Sigmoid colon (tissue), 7 donors: ENCODE measurements around the gene RGR. TPM values are rescaled to one million over a fixed set of nuclear protein-coding genes. Genes with fewer than 3 reads are reported as not detected.

Source experiments
- DNase-seq: peaks from one replicate; pipeline ENCODE4 v3.0.0-alpha.2; 2019
- H3K27ac ChIP-seq, 4 donors: fragments of 200-600 bp; sonication (generic); one replicate each; pipeline ENCODE4 v1.5.1; 2016 to 2019; ENCODE audit warnings: mild to moderate bottlenecking in 1 of 4
- H3K27me3 ChIP-seq, 3 donors: fragments of 200-600 bp; sonication (generic); one replicate each; pipeline ENCODE4 v1.5.1; 2019; ENCODE audit warnings: mild to moderate bottlenecking in 1 of 3
- H3K36me3 ChIP-seq, 4 donors: fragments of 200-600 bp; sonication (generic); one replicate each; pipeline ENCODE4 v1.5.1; 2016 to 2019
- H3K4me1 ChIP-seq, 4 donors: fragments of 200-600 bp; sonication (generic); one replicate each; pipeline ENCODE4 v1.5.1; 2017 to 2019
- H3K4me3 ChIP-seq, 4 donors: fragments of 200-600 bp; sonication (generic); one replicate each; pipeline ENCODE4 v1.5.1; 2017 to 2019; ENCODE audit warnings: mild to moderate bottlenecking in 2 of 4, moderate library complexity in 1 of 4
- H3K9me3 ChIP-seq, 4 donors: fragments of 200-600 bp in 3 of 4; sonication (generic) in 3 of 4; one replicate each; pipeline versions ENCODE4 v1.5.1 to v1.6.1; 2013 to 2019
- EP300 ChIP-seq, 4 donors: sonication (generic); formaldehyde crosslinking; IDR thresholded peaks; one replicate each; pipeline ENCODE4 v1.6.1; 2017; ENCODE audit warnings: antibody characterized with exemption in 4 of 4
- POLR2A ChIP-seq, 2 donors: fragments of 450-650 bp; IDR thresholded peaks; one replicate each; pipeline ENCODE4 v1.6.1; 2016; ENCODE audit warnings: antibody characterized with exemption in 2 of 2, mild to moderate bottlenecking in 2 of 2, moderate library complexity in 2 of 2
- POLR2AphosphoS5 ChIP-seq, 4 donors: sonication (generic); formaldehyde crosslinking; IDR thresholded peaks; one replicate each; pipeline ENCODE4 v1.6.1; 2017; ENCODE audit warnings: antibody characterized with exemption in 4 of 4
- WGBS, 2 donors: extraction: QIAGEN DNeasy Blood & Tissue Kit; methylation state at CpG; one replicate each; pipeline ENCODE4 v1.1.7; 2013; 5-methylcytosine and 5-hydroxymethylcytosine counted together
- intact Hi-C: fragments of 100-400 bp; cut with DNase I; formaldehyde crosslinking; loops from one replicate; pipeline ENCODE4 v1.15.1; 2023
- polyA plus RNA-seq, 3 donors: library from polyadenylated mRNA; stranded (reverse); fragments of 200-250 nt; gene quantifications; one replicate each; pipeline ENCODE4 v1.2.3, GENCODE V29; 2013
- total RNA-seq, 4 donors: library from RNA; depleted of rRNA; stranded (reverse); fragments of >200 nt; gene quantifications; one replicate each; pipeline ENCODE4 v1.1.0, GENCODE V29; 2016
- TF ChIP-seq, protein P1 (sequence below), 4 experiments: fragments of 450-650 bp in 3 of 4; fragments of 200-600 bp in 1 of 4; IDR thresholded peaks; one replicate each; pipeline ENCODE4 v1.5.1; 2016 to 2019; ENCODE audit warnings: antibody characterized with exemption in 4 of 4, mild to moderate bottlenecking in 3 of 4, moderate library complexity in 2 of 4
- donor health status: healthy with polysubstance abuse.
- donor health status: Bipolar disorder and iron deficiency.
- donor health status: healthy.

Gene RGR
- total and polyA plus RNA-seq, 7 donors = 0.82 to 3.6 (median 1.4) TPM; not detected in 4

DNA sequence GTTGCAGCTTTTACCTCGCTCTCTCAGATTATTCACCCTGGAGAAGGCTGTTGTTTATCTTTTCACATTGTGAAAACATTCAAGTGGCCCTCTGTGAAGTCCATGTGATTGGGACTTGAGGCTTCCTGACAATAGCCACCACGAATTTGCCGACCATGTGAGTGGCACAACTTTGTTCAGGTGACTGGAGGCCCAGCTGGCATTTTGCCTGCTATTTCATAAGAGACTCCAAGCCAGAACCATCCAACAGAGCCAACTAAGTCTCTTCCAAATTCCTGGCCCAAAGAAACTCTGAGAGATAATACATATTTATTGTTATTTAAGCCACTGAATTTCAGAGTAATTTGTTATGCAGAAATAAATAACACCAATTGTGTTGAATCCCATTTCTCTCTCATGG, 45.4 kb downstream of the RGR start:
- TF ChIP-seq, protein P1, sequence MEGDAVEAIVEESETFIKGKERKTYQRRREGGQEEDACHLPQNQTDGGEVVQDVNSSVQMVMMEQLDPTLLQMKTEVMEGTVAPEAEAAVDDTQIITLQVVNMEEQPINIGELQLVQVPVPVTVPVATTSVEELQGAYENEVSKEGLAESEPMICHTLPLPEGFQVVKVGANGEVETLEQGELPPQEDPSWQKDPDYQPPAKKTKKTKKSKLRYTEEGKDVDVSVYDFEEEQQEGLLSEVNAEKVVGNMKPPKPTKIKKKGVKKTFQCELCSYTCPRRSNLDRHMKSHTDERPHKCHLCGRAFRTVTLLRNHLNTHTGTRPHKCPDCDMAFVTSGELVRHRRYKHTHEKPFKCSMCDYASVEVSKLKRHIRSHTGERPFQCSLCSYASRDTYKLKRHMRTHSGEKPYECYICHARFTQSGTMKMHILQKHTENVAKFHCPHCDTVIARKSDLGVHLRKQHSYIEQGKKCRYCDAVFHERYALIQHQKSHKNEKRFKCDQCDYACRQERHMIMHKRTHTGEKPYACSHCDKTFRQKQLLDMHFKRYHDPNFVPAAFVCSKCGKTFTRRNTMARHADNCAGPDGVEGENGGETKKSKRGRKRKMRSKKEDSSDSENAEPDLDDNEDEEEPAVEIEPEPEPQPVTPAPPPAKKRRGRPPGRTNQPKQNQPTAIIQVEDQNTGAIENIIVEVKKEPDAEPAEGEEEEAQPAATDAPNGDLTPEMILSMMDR (IDR thresholded peaks at IDR 0.05) = no peak
- TF ChIP-seq POLR2AphosphoS5 (IDR thresholded peaks at IDR 0.05) (no peak), EP300 (IDR thresholded peaks at IDR 0.05) (no peak), POLR2A (IDR thresholded peaks at IDR 0.05) (no peak)
- no peak for DNase-seq
- Histone ChIP-seq H3K27me3 (no peaks in the 10 kb centered on the region), H3K27ac (no peak overlapping the region), H3K36me3 (no peaks in the 10 kb centered on the region), H3K4me1 (no peaks in the 10 kb centered on the region), H3K4me3 (no peak overlapping the region), H3K9me3 (no peaks in the 10 kb centered on the region)
- intact Hi-C loops = no loop called here
- WGBS, 2 donors = 73 to 80% methylated on average over 3 of the region's 3 CpGs

DNA sequence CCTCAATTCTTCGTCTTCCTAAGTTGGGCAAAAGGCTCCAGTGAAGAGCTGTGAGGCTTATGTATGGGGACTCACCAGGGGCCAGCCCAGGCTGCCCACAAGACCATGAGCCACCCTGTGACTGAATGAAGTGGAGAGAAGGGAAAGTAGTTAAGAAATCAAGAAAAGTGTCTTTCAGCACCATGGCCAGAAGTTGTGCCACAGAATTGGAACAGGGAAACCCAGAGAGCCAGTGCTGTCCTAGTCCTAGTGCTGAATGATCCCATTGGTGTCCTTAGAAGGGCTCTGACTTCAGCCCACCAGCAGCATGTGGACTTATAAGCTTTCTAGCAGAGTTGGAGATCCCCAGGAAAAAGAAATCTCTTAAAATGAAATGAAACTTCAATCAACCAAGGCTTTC, 46.5 kb downstream of the RGR start:
- TF ChIP-seq, protein P1 (IDR thresholded peaks at IDR 0.05) = no peak
- TF ChIP-seq POLR2AphosphoS5 (IDR thresholded peaks at IDR 0.05) (no peak), POLR2A (IDR thresholded peaks at IDR 0.05) (no peak), EP300 (IDR thresholded peaks at IDR 0.05) (no peak)
- Histone ChIP-seq H3K4me3 (no peak overlapping the region), H3K27ac (no peak overlapping the region), H3K36me3 (no peaks in the 10 kb centered on the region), H3K9me3 (no peaks in the 10 kb centered on the region), H3K27me3 (no peaks in the 10 kb centered on the region), H3K4me1 (no peaks in the 10 kb centered on the region)
- WGBS, 2 donors = 28 to 40% methylated on average over 1 of the region's 1 CpG
- DNase-seq = no peak
- intact Hi-C loops = no loop called here

DNA sequence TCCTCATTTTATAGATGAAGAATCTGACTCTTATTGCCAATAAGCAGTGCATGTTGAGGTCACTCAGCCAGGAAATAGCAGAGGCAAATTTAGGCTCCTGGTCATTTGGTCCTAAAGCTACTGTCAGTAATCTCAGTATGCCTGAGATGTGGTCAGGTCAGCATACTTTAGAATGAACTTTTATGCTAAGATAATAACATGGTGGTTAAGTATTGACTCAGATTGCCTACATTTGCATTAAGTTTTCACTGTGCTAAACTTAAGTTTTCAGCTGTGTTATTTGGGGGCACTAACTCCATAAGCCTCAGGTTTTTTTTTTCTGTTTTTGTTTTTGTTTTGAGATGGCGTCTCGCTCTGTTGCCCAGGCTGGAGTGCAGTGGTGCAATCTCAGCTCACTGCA, 47.6 kb downstream of the RGR start:
- DNase-seq = no peak
- H3K27ac ChIP-seq = no peak overlapping the region
- no peaks in the 10 kb centered on the region for H3K9me3 ChIP-seq
- H3K4me1 ChIP-seq = no peaks in the 10 kb centered on the region
- no peak overlapping the region for H3K4me3 ChIP-seq
- 94 to 99% methylated on average over 2 of the region's 2 CpGs for WGBS, 2 donors
- no peaks in the 10 kb centered on the region for H3K27me3 ChIP-seq
- TF ChIP-seq, protein P1 (IDR thresholded peaks at IDR 0.05) = no peak
- TF ChIP-seq POLR2AphosphoS5 (IDR thresholded peaks at IDR 0.05) (no peak), EP300 (IDR thresholded peaks at IDR 0.05) (no peak), POLR2A (IDR thresholded peaks at IDR 0.05) (no peak)
- no peaks in the 10 kb centered on the region for H3K36me3 ChIP-seq
- intact Hi-C loops = no loop called here

DNA sequence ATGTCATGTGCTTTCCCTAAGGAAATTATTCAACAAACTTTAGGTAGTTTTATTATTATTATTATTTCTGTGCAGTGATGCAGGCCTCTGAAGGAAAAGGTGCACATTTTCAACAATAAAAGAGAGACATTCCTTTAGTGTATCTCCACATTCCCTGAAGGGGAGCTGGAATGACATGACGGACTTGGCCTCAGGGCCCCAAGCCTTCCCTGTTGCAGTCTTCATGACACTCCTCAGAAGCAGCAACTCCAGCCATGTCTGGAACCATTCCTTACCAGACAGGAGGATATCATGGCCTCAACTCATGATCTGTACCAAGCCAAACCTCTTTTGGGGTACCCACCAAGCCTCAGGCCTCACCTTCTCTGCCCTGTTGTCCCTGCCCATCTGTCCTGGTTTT, 48.3 kb downstream of the RGR start:
- H3K27ac ChIP-seq = no peak overlapping the region
- DNase-seq = no peak
- no peak overlapping the region for H3K4me3 ChIP-seq
- no peaks in the 10 kb centered on the region for H3K9me3 ChIP-seq
- TF ChIP-seq, protein P1 (IDR thresholded peaks at IDR 0.05) = no peak
- intact Hi-C loops = no loop called here
- WGBS, 2 donors = 96 to 100% methylated on average over 1 of the region's 1 CpG
- no peaks in the 10 kb centered on the region for H3K27me3 ChIP-seq
- H3K36me3 ChIP-seq = no peaks in the 10 kb centered on the region
- H3K4me1 ChIP-seq = no peaks in the 10 kb centered on the region

DNA sequence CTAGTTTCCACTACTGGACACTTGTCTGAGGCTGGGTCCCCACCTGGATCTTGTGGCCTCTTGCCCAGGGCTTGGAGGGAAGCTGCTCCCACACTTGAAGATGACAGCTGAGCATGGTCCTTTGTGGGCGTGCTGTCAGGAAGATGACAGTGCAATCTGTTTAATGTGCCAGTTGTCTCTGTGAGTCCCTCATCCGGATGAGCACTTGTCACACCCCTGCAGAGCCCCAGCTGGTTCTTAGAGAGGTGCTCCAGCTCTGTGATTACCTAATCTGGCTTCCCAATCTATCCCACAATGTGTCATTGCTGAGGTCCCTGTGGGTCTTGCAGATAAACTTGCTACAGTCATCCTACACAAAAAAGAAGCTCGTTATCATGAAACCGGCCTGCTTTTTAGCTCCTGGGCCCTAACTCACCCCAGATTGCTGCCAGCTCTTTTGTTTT, 48.7 kb downstream of the RGR start:
- intact Hi-C loops = no loop called here
- TF ChIP-seq EP300 (IDR thresholded peaks at IDR 0.05) = no peak
- TF ChIP-seq POLR2AphosphoS5 (IDR thresholded peaks at IDR 0.05) = no peak
- TF ChIP-seq, protein P1 (IDR thresholded peaks at IDR 0.05) = no peak
- TF ChIP-seq POLR2A (IDR thresholded peaks at IDR 0.05) = no peak
- H3K27me3 ChIP-seq = no peaks in the 10 kb centered on the region
- H3K4me1 ChIP-seq = no peaks in the 10 kb centered on the region
- no peak overlapping the region for H3K27ac ChIP-seq
- 51 to 87% methylated on average over 4 of the region's 4 CpGs for WGBS, 2 donors
- no peaks in the 10 kb centered on the region for H3K9me3 ChIP-seq
- DNase-seq = no peak
- no peaks in the 10 kb centered on the region for H3K36me3 ChIP-seq
- no peak overlapping the region for H3K4me3 ChIP-seq
